Ascending aorta (tissue), 2 donors: Measurements from ENCODE around the gene ARCN1. TPM values are rescaled to one million over a fixed set of nuclear protein-coding genes. Genes with fewer than 3 reads are reported as not detected.
"Not testable (repeated sequence)": the region's sequence is repeated elsewhere in the genome, so short reads cannot be mapped to it uniquely, and the experiment has no call there.

ENCODE experiments used
- DNase-seq, 2 donors: peaks; one replicate each; pipeline ENCODE4 v3.0.0-alpha.2; 2019; ENCODE audit warnings: low spot score in 2 of 2
- H3K27ac ChIP-seq, 2 donors: fragments of 200-600 bp; sonication (generic); one replicate each; pipeline ENCODE4 v1.5.1; 2016 to 2017; ENCODE audit warnings: mild to moderate bottlenecking in 1 of 2
- H3K27me3 ChIP-seq: fragments of 200-600 bp; sonication (generic); one replicate; pipeline ENCODE4 v1.5.1; 2017
- H3K36me3 ChIP-seq, 2 donors: fragments of 200-600 bp; sonication (generic); one replicate each; pipeline ENCODE4 v1.5.1; 2016
- H3K4me1 ChIP-seq, 2 donors: fragments of 200-600 bp; sonication (generic); one replicate each; pipeline ENCODE4 v1.5.1; 2016 to 2017; ENCODE audit warnings: mild to moderate bottlenecking in 1 of 2
- H3K4me3 ChIP-seq, 2 donors: fragments of 200-600 bp; sonication (generic); one replicate each; pipeline ENCODE4 v1.5.1; 2016 to 2017; ENCODE audit warnings: mild to moderate bottlenecking in 1 of 2
- H3K9me3 ChIP-seq, 2 donors: fragments of 200-600 bp; sonication (generic); one replicate each; pipeline ENCODE4 v1.5.1; 2016
- intact Hi-C: fragments of 100-400 bp; cut with DNase I; formaldehyde crosslinking; loops from one replicate; pipeline ENCODE4 v1.15.1; 2023
- total RNA-seq: library from RNA; depleted of rRNA; stranded (reverse); fragments of >200 nt; gene quantifications from one replicate; pipeline ENCODE4 v1.1.0, GENCODE V29; 2016
- TF ChIP-seq, protein P1 (sequence below), 3 experiments: fragments of 200-600 bp in 2 of 3; fragments of 450-650 bp in 1 of 3; sonication (generic) in 2 of 3; IDR thresholded peaks; one replicate each; pipeline ENCODE4 v1.5.1; 2016 to 2019; ENCODE audit warnings: antibody characterized with exemption in 3 of 3, mild to moderate bottlenecking in 1 of 3, moderate library complexity in 1 of 3

ARCN1 gene
- total RNA-seq, 1 donor from 2014 or later, result 93.8 TPM

DNA sequence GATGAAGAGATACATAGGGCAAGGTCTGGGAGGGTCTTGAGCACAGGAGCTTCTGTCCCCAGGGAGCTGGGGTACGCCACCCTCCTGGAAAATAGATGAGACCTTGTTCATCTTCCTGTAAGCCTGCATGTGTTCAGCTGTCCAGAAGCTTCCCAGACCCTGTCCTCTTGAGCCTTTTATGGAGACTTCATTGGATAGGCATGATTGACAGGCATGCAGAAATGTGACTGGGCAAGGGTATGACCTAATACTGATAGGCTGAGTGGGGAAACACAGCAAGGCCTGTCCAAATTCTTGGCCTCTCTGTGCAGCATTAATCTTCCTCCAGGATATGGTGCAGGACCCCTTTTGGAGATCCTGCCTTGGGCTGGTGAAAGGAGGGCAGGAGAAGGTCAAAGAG, 15.7 kb downstream of the ARCN1 start:
- H3K4me1 ChIP-seq, result peaks cover 0 to 7% of the 10 kb centered on the region in 2 donors
- H3K27ac ChIP-seq, result peak overlapping the region in 1 of 2 donors; percentile 13
- H3K36me3 ChIP-seq, result peaks cover 85 to 95% of the 10 kb centered on the region in 2 donors
- TF ChIP-seq, protein P1, sequence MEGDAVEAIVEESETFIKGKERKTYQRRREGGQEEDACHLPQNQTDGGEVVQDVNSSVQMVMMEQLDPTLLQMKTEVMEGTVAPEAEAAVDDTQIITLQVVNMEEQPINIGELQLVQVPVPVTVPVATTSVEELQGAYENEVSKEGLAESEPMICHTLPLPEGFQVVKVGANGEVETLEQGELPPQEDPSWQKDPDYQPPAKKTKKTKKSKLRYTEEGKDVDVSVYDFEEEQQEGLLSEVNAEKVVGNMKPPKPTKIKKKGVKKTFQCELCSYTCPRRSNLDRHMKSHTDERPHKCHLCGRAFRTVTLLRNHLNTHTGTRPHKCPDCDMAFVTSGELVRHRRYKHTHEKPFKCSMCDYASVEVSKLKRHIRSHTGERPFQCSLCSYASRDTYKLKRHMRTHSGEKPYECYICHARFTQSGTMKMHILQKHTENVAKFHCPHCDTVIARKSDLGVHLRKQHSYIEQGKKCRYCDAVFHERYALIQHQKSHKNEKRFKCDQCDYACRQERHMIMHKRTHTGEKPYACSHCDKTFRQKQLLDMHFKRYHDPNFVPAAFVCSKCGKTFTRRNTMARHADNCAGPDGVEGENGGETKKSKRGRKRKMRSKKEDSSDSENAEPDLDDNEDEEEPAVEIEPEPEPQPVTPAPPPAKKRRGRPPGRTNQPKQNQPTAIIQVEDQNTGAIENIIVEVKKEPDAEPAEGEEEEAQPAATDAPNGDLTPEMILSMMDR (IDR thresholded peaks at IDR 0.05), result no peak
- H3K4me3 ChIP-seq, result no peak overlapping the region
- intact Hi-C loops, result no loop called here
- no peaks in the 10 kb centered on the region for H3K9me3 ChIP-seq
- no peak for DNase-seq
- H3K27me3 ChIP-seq, result no peaks in the 10 kb centered on the region

DNA sequence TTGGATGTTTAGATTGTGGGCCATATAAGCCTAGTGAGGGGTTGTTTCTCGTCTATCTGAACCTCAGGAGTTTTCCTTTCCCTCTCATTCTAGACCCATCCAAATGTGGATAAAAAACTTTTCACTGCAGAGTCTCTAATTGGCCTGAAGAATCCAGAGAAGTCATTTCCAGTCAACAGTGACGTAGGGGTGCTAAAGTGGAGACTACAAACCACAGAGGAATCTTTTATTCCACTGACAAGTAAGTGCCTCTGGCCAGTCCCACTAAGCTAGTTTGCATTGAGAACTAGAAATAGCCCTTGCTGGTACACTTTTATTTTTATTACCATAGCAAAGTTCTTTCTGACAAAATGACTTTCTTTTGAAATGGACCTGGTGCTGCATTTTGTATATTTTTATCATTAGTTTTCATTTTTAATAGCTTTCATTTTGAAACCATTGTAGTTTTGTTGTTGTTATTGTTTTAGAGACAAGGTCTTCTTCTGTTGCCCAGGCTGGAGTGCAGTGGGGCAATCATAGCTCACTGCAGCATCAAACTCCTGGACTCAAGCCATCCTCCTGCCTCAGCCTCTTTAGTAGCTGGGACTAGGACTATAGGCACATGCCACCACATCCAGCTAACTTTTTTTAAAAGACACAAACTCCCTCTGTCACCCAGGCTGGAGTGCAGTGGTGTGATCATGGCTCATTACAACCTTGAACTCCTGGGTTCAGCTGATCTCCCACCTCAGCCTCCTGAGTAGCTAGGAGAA, 20.6 kb downstream of the ARCN1 start:
- Histone ChIP-seq H3K36me3 (peaks cover 65 to 89% of the 10 kb centered on the region in 2 donors), H3K4me1 (peaks cover 6 to 27% of the 10 kb centered on the region in 2 donors), H3K4me3 (no peak overlapping the region), H3K9me3 (no peaks in the 10 kb centered on the region), H3K27ac (peak overlapping the region; percentile 88 to 90), H3K27me3 (no peaks in the 10 kb centered on the region)
- TF ChIP-seq, protein P1 (IDR thresholded peaks at IDR 0.05), result no peak
- intact Hi-C loops, result no loop called here
- DNase-seq, result peak in 1 of 2 donors; percentile 76

DNA sequence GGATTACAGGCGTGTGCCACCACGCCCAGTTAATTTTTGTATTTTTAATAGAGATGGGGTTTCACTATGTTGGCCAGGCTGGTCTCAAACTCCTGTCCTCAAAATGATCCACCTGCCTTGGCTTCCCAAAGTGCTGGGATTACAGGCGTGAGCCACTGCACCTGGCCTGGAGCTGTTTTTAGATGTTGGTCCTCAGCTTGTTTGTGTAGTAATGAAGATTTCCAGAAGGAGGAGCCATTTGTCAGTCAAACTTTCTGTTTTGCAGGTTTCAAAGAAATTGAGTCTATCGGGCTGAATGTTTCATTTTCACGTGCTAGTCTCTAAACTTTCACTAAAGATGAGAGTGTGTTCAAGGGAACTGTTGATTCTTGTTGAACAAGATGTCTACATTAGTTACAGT, 22.8 kb downstream of the ARCN1 start:
- intact Hi-C loops, result loop anchor here (2.0 kb wide), 2 partner anchors 16 to 22 kb away; partner anchors contain the start of gene ARCN1
- Histone ChIP-seq H3K4me1 (peaks cover 6 to 27% of the 10 kb centered on the region in 2 donors), H3K36me3 (peaks cover 65 to 90% of the 10 kb centered on the region in 2 donors), H3K27ac (peak overlapping the region; percentile 88 to 90)
- TF ChIP-seq, protein P1 (IDR thresholded peaks at IDR 0.05), result peak; percentile 28 to 49 (median 36)
- not testable (repeated sequence) for H3K4me3 ChIP-seq, H3K9me3 ChIP-seq, H3K27me3 ChIP-seq, DNase-seq

DNA sequence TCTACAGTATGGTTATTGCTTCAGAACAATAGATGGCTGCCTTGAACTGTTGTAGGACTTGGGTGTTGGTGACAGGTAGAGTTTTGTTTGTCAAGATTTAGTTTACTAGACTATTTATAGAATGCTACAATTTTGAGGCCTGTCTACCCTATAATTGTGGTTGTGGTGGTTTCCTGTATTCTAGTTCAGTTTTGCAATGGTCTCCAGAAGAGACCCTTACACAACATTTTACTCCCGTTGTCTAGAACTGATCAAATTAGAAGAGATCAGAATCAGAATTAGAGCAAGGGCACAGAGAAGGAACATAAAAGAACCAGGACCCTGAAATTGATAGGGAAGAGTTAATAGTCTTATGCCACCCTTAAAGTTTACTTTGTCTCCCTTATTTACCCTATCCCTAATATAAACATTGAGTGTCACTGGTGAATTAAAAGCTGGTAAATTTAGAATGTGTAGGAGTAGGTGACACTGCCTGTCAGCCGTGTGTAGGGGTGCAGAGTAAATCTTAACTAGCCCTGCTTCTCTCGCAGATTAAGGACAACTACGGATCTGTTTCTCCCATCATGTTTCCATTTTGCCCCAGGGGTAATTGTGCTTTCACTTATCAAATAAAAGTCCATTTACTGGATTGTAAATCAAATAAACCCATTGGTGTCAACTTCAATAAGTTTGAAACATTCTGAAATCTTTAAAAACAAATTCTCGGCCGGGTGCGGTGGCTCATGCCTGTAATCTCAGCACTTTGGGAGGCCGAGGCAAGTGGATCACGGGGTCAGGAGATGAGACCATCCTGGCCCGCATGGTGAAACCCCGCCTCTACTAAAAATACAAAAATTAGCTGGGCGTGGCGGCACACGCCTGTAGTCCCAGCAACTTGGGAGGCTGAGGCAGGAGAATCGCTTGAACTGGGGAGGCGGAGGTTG, 24.3 kb downstream of the ARCN1 start:
- Histone ChIP-seq H3K9me3 (no peaks in the 10 kb centered on the region), H3K27ac (peak overlapping the region; percentile 88 to 90), H3K36me3 (peaks cover 67 to 90% of the 10 kb centered on the region in 2 donors), H3K27me3 (no peaks in the 10 kb centered on the region), H3K4me3 (no peak overlapping the region), H3K4me1 (peaks cover 6 to 27% of the 10 kb centered on the region in 2 donors)
- TF ChIP-seq, protein P1 (IDR thresholded peaks at IDR 0.05), result no peak
- intact Hi-C loops, result no loop called here
- no peak for DNase-seq

DNA sequence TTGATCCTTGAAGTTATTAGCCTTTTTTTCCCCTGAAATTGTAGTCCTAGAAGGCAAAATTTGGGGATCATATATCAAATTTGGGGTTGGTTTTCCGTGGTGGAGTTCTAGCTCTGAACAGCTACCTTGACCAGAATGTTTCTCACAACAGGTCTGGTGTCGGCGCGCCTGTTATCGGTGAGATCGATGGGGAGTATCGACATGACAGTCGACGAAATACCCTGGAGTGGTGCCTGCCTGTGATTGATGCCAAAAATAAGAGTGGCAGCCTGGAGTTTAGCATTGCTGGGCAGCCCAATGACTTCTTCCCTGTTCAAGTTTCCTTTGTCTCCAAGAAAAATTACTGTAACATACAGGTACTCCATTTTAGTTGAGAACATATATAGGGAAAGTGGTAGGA, 25.3 kb downstream of the ARCN1 start:
- TF ChIP-seq, protein P1 (IDR thresholded peaks at IDR 0.05), result no peak
- no peaks in the 10 kb centered on the region for H3K27me3 ChIP-seq
- no peak for DNase-seq
- no peak overlapping the region for H3K27ac ChIP-seq
- peaks cover 6 to 21% of the 10 kb centered on the region in 2 donors for H3K4me1 ChIP-seq
- peaks cover 71 to 94% of the 10 kb centered on the region in 2 donors for H3K36me3 ChIP-seq
- H3K4me3 ChIP-seq, result no peak overlapping the region
- H3K9me3 ChIP-seq, result no peaks in the 10 kb centered on the region
- intact Hi-C loops, result no loop called here
